UCSD-AML1 (cell line): ENCODE results near the gene NAT9.

Experiments
- DNase-seq: peaks from one replicate; lab custom pipeline; 2025; ENCODE audit not compliant: unreplicated experiment; lab: John Stamatoyannopoulos, UW

The NAT9 gene

DNA sequence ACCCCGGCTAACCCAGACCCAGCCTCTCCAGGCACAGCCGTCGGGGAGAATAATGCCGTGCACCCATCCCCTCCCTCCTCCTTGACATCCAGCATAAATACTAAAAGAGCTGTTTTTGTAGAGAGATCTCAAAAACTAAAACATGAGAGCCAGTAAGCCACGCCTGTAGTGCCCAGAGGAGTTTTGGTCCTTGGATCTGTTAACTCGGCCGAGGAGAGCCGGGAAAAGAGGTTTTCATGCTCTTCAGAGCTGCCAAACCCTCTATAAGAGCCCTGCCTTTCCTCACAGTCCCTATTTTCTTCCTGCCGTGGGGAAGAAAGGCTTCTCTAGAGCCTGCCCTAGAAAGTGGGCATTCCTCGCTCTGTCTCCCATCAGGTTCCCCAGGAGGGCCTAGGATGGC is 30.2 kb upstream of the NAT9 start:
- DNase-seq: no peak

DNA sequence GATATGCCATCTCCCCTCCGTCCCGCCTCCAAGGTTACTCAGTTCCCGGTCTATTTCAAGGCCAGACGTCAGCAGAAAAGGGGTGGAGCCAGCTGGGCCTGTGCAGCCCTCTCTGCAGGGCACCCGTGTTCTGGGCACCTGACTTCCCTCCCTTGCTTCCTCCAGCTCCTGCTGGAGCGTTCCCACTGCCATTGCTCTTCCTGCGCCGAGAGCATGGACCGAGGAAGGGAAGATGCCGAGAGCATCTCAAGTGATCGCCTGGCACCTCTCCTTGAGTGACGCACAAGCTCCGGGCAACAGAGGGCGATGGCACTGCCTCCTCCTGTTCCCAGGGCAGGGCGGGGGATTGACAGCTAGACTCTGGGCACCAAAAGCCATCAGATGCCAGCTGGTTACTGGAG is 29.4 kb upstream of the NAT9 start:
- no peak for DNase-seq

DNA sequence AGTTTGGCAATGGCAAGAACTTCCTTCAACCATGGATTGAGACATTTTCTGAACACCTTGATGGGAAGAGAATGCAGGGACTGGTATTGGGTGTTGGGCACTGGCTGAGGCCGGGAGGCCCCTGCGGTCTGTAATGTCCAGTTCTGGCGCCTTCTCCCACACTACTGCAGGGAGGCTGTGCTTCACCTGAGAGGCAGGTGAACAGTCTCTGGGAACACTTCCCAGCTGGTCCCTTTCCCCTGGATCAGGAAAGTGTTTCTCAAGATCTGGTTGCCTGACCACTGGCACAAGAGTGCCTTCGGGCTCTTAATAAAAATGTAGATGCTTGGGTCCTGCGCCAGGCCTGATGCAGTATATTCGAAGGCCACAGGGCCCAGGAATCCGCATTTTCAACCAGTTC is 28.5 kb upstream of the NAT9 start:
- no peak for DNase-seq

DNA sequence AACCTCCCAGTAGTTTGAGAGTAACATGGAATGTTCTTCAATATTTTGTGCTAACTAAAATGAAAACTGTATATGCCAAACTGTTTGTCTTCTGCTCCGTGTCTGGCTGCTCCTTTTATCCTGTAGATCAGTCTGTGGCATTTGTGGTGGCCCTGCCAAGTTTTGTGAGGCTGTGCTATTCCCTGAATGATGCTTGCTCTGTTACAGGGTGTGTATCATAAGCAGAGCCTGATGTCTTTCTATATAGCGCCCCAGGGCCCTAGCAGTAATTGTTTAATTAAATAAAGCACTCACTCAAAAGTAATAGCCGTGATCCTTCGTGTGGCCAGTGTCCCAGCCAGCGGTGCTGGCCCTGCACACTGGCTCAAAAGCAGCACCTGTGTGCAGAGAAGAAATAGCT is 27.8 kb upstream of the NAT9 start:
- no peak for DNase-seq

DNA sequence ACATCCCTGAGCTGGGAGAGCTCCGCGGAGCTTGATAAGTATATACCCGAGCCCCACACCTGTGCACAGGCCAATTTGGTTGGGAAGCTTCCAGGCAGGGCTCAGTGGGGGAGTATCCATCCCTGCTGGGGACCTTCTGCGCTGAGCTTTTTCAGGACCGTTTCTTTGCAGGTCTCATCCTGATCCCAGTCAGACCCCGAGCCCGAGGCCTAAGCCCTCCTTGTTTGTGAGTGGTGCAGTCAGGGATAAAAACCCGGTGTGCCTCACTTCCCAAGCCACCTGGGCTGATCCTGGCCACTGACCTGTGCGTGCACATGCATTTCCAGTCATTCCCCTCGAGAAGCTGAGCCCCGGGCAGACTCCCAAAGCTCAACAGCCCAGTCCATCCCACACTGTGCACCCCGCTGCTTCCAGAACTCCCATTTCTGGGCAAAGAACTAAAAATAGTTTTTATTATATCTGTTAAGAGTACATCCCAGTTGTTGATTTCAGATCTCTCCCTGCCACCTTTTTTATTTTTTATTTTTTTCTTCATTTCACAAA is 27.3 kb upstream of the NAT9 start:
- DNase-seq: no peak

DNA sequence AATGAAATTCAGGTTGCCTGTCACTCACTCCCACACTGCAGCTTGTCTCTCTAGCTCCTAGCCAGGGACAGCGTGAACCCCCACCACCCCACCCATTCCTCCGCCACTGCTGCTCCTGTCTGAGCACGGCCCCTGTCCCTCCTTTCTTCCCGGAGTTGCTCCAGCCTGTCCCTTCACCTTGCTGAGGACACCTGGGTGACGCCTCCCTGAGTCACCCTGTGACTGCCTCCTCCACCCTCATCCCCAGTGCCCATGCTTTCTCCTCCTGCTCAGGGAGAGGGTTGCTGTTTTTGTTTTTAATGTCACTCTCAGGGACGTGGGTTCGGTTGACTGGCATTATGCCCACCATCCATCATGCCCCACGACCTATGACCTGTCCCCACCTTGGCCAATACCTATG is 25.8 kb upstream of the NAT9 start:
- DNase-seq: no peak

DNA sequence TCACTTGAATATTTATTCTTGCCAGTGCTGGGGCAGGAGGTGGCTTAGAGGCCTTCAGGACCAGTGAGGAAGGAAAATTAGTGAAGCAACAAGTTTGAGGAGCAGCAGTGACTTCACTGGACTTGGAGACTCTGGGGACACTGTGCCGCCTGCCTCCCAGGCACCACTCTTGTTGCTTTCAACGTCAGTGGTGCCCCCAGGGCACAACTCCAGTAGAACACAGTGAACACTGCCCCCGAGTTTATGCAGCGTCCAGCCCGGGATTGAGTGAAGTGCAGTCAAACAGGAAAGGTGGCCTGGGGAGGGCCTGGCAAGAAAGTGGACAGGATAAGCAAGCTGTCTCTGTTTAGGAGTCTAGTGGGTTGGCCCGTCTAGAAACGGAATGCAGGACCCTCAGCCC is 24.4 kb upstream of the NAT9 start:
- DNase-seq: no peak

DNA sequence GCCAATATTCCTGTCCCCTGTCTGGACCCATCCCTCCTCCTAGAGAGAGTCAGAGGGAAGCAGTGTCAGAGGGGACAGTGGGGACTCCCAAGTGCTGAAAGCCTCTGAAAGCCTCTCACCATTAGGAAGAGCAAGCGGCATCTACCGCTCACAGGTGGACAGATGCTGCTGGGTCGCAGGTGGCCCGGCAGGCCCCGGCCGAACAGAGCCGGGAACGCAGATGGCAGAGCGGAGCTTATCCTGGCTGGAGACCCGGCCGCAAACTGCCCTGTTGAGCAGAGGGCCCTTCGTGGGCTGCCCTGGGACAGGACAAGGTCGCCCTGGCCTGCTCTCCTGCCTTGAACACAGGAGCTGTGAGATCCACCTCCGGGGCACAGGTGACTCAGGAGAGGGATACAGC is 23.0 kb upstream of the NAT9 start:
- no peak for DNase-seq

DNA sequence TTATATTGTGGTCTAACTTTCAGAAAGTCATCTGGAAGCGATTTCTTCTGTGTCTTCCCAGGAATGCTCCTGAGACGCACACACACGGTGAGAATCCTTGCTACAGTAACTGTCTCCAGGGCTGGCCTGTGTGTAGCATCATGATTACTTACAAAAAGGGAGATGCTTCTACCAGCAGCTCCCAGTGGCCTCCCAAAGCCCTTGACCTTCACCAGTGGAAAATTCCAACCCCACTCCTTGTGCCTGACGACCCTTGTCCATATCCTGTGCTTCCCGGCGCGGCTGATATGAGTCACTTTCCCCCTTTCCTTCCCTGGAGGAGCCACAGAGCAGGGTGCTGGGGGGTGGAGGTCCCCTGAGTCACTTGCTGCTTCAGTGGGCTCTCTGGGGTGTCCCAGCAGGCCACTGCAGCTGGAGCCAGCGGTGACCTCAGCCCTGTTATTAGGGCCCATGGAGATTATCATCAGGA is 22.1 kb upstream of the NAT9 start:
- DNase-seq: no peak

DNA sequence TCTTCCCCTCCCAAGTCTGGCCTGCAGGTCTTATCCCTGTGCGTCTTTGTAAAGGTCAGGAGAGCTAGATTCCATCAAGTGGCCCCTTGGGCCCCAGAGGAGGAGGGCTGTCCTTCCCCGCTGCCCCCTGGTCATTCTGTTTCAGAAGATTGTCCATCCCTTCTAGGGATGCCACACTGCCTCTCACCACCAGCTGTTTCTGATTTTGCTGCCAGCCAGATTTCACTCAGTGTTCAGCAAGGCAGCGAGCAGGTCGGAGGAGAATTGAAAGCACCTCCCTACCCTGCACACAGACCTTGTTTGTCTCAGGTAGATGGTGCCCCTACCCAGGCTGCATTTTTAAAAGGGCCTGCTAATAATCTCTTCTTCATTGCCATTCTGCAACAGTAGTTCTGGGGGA is 21.7 kb upstream of the NAT9 start:
- no peak for DNase-seq

DNA sequence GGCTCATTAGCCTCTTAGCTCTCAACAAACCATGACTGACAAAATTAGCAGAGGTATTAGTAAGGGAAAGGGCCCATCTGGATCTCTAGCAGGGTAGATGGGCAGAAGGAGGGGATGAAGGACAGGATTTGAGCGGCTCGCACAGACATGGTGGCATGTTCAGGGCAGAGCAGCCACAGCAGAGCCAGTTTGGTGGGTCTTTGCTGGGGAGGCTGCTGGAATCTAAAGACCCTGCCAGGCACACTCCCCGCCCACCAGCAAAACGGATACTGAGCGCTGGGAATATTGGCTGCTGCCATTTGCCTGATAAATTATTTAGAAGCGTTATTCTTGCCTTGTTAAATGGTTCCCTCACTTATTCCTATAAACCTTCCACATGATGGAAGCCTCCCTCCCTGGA is 20.7 kb upstream of the NAT9 start:
- DNase-seq: no peak

DNA sequence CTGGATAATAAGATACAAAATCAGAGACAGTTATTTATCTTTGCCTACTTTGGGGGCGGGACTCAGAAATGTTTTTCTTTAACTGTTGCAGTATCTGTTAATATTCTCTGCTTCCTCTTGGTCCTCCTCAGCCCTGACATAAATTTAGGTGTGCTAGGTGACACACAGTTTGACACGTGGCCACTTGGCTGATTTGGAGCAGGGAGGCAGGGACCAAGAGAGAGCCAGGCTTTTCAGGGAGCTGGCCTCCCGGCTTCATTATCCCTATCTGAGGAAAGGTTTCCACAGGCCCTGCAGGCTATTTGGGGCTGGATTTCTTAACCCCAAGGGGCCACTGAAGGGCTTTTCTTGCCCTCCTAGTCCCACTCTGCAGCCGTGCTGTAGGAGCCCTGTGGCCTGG is 20.1 kb upstream of the NAT9 start:
- no peak for DNase-seq

DNA sequence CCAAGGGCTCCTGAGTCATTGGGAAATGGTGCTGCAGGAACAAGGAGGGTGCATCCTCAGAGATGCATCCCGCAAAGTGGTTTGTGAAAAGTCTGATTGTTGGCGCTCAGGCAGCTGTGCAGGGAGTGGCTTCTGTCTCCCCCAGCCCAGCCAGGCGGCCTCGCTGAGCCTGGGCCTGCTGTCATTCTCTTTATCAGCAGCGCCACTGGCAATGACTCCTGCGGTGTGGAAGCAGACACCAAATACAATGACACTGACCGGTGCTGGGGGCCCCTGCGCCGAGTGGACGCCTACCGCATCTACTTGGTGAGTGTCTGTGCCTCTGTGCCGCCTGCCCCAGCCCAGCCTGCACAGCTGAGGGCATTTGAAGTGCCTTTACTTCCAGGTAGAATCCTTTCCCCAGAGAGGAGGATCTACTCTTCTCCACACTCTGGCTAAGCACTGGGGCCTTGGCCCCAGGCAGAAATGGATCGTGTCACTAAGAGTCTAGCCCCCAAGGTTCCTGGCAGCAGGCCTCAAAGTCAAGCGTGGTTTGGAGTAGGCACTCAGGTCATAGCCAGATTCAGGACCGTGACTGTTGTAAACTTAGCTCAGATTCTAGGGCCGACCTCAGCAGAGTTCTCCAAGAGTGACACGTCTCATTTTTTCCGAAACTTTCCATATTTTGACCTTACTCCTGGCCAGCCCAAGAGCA is 19.3 kb upstream of the NAT9 start:
- DNase-seq: no peak

DNA sequence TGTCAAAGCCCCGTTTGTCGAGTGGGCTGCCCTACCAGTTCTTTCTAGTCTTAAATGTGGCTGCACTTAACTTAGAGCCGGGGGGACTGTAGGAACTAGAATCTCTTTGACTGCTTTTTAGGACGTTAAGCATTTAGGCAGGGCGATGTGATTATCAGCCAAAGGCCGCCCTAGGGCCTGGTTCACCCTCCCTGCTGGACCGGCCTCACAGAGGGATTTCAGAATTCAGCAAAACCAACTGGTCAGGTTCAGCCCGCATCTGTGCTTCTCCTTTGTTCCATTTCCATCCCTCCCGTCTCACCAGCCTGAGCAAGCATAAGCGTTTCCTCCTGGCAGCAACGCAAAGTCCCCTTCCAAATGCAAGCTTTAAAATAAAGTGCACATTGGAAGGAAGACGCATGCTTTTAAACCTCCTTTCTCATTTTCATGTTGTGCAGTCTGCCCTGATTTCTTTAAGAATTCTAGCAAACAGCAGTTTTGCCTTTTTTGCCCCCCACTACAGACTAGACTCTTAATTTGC is 16.5 kb upstream of the NAT9 start:
- no peak for DNase-seq

DNA sequence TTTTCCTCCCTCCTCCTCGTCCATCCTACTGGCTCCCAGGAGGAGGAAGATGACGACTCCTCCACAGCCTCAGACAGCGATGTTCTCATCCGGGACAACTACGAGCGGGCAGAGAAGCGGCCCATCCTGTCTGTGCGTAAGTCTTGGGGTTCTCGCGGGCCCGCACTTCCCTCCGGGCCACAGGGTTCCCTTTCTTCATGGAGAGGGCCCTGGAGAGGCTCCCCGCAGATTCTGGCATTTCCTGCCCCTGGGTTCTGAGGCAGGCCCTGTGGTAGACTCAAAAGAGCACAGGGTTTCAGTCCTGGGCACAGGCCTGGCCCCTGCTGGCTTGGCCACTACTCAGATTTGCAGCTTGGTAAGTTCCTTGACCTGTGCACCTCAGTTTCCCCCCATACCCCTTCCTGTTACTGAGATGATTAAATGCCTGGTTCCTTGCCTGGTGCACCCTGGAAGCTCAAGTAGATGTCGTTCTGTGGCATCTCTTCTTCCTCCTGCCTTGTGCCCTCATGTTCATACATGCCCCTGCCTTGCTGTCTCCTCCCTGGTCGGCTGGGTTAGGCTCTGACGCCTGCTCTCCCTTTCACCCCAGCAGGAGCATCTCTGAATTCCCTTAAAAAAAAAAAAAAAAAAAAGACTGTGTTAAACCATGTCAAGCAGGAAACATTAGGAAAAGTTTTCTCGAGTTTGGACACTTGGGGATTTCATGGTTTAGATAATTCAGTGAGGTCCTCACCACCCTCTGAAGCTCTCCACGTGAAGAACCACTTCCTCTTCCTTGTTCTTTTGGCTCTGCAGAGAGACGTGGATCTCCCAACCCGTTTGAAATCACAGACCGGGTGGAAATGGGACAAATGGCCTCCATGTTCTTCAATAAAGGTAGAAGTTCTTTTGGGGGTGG is 14.3 kb upstream of the NAT9 start:
- no peak for DNase-seq

DNA sequence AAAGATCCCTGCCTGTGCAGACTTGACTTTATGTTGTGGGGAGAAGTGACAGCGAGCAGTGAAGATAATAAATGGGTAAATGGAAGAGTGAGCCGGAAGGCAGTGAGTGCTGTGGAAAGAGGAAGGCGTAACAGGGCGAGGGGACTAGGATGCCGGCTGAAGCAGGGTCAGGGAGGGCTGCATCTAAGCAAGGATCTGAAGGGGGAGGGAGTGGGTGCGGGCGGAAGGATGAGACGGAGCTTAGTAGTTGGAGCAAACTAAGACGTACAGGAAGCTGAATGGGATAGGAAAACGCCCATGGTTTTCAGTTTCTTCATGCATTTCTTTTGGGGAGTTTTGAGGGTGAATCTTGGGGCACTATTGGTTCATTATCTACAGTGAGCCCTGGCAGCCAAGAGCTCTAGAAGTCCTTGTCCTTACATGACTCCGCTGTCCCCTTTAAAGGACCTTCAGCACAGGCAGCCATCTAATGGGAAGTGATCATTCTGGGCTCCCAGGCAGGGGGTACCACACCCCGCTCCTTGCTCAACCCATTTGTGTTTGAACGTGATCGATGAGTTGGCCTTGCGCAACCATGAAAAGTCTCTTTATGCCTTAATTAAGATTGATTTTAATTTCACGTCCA is 10.4 kb upstream of the NAT9 start:
- peak; percentile 65 for DNase-seq

DNA sequence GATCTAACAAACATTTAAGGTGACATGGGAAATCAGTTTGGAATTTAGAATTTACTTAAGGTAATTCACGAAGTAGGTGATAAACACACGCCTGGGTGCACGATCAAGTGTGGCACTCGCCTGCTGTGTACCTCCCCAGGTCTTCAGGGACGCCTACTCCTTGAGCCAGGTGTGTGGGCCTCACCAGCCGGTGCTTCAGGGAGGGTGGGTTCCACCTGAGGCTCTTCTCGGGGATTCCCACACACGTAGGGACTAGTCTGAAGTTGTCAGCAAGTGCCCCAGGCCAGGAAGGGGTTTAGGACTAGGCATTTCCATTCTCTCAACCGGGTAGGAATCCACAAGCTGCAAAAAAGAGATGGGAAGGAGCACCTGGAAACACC is 9.8 kb upstream of the NAT9 start:
- no peak for DNase-seq

DNA sequence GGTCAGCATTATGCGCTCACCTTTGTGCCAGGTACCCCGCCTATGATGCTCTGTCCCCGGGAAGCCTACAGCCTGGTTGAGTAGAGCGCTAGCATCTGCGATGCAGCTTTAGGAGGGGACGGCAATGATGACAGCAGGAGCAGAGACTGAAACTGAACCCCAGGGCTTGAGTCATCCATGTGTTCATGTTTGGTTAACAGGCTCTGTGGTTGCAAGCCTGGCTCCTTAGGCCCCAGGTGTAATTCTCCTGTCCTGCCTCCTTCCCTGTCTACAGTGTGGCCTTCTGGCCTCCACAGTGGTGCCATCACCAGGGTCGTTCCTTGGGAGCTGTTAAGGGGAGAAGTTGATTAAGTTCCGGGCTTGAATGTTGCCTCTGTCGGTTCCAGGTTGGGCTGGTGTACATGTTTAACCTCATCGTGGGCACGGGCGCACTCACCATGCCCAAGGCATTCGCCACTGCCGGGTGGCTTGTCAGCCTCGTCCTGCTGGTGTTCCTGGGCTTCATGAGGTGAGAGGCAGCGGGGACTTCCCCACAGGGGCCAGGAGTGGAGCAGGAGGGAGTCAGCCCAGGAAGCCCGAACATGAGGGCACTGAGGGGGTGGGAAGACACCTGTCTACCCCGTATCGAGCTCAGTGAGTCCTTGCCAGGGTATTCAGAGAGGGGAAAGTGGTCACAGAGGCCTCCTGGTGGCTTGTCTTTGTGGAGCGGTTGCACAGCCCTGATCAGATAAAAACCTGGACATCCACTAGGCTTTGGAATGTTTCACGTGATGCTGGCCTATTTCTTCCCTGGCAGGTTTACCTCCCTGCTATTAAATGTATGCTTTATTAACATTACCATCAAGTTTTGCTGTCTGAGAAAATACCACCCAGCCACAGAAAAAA is 9.2 kb upstream of the NAT9 start:
- DNase-seq: no peak

DNA sequence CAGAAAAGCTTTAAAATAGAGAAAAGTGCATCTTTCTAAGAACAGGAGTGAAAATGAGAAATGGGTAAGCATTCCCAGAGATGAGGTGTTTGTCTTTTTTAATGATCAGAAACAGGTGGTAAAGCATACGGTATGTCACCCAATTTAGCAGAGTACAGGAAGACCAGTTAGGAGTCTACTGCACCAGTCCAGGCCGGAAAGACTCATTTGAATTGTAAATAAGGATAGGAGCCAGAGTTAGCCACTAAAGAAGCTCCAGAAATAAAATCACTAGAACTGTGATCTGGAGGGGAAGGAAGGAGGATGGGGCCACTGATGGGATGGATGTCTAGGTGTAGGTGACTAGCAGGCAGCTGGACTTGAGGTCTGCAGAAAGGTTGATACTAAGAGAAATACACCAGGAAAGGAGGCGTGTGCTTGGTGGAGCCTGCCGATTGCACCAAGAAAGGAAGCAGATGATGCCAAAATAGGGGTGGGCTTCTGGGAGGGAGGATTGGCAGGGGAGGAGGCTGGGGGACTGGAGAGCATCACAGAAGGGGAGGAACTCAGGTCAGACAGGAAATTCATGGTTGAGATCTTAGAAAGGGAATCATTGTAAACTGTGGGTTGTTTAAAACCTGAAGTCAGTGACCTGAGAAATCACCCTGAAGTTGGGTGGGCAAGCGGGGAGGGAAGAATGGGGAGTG is 8.1 kb upstream of the NAT9 start:
- DNase-seq: no peak

DNA sequence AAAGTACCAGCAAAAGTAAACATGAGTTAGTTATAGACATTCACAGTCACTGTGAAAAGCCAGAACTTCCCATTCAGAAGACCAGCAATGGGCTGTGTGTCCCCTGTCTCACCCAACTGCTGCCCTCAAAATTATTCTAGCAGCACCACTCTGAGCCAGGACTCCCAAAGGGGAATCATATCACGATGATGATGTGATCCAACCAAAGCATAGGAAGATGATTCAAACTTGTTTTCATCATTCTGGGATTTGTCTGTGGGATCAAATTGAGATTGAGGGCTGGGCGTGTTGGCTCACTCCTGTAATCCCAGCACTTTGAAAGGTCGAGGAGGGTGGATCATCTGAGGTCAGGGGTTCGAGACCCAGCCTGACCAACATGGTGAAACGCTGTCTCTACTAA is 6.4 kb upstream of the NAT9 start:
- no peak for DNase-seq
